Activated T-cell treated with anti-CD3 and anti-CD28 coated beads, Interleukin-2, amount 50 U/mL, for 1 hour (primary cell): Measurements from ENCODE around the gene COL4A2.
"Not testable (repeated sequence)": the region's sequence is repeated elsewhere in the genome, so short reads cannot be mapped to it uniquely, and the experiment has no call there.

ENCODE experiments used
- DNase-seq: peaks from one replicate; pipeline ENCODE4 v3.0.0-alpha.2; 2020

COL4A2 gene

DNA sequence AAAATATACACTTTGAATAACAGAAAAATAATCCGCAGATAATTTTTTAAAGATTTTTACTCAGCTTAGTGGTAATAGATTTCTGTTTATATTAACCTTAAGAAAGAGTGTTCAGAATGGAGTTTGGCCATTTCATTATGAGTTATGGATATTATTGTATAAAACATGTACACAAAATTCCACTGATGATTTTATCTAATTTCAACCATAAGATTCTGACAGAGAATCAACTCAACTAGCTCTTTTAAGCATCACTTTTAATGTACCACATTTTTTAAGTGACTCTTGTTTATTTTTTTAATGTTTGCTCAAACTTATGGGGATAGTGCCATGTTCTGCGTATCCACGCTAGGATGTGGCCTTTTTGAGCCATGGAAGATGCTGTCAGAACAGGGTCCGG is 75.7 kb downstream of the COL4A2 start:
- DNase-seq, result no peak

DNA sequence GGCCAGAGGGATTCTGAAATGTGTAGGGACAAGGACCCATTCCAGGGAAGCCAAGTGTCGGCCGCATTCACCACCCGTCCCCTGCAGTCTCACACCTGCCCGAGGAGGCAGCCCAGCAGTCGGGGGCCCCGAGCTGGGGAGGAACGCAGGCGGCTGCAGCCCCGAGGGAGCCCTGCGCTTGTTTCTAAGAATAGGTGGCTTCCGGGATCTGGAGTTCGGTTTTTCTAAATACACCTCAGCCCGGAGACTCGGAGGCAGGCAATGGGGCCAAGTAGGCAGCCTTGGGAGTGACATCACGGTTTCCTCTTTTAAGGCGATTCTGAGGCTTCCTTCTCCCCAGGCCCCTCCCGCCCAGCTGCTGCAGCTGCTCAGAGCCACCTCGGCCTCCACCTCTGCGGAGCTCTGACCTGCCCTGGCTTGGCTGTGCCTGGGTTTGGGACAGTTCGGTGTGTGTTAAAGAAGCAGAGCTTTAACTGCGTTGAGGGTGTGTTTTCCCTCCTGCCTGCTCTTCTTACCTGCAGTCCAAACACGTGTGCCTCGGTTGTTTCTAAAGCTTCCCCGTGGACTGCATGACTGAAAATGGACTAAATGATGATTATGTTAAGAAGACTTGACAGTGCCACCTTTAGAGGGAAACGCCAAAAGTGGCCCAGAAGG is 80.5 kb downstream of the COL4A2 start:
- DNase-seq, result no peak

DNA sequence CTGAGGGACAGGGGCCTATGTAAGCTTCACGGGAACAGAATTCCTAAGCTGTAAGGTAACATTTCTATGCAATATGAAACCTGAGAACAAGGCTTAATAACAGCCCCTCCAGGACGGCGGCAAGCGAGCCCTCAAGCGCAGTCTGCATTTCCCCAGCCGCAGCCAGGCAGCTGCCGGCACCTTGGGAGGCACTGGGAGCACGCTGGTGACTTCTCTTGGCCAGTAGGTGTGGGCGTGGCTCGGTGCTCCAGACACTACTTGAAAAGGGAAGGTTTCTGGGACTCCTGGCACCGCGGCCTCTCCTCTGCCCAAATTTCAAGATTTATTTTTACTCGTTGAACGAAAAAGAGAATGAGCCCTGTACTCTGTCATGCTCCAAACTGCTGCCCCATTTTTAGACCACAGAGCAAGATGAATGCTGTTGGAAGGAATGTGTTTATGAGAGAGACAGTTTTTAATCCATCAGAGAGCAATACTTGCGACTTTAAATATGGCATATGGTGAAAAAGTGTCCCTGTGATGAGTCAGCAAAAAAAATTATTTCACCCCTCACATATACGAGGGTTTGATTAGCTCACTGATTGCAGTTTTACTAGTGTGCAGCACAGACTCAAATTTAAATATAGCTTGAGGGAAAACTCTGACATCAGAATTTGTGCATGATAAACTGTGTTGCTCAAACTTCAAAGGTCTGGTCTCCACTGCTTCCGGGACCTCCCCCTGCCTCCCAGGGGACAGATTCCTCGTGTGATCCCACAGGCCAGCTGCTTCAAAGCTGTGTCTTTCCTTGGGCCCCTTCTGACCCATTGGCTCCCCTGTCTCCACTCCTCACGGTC is 81.2 kb downstream of the COL4A2 start:
- DNase-seq, result no peak

DNA sequence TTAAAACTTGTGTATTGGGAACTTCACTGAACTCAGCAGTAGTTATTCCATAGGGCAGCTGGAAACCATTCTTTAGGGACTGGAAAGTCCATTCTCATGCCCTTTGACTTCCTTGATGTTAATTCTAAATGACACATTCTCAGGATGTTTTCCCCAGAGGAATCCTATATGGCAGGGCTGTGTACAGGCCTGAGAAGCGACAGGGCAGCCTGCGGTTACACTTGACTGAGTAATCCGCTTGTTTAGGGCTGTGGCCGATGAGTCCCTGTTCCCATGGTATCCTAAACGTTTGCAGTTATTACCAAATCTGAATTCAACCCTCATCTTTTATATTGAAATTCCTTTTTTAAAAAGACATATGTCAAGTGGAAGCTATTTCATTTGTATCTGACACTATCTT is 83.5 kb downstream of the COL4A2 start:
- no peak for DNase-seq

DNA sequence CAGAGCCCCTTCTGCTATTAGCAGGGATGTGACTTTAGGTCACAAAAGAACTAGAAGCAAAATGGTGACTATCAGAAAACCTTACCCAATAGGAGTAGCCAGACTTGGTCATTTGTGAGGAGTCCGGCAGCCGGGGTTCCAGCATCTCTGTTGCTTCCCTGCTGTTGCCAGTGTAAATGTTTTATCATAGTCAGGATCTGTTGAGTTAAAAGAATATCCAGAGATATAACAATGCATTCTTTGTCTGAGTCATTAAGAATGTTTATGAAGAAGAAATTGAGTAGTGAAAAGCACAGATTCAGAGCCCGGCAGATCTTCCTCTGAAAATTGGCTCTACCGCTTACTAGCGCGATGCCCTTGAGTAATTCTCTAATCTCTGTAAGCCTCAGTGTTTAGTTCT is 84.2 kb downstream of the COL4A2 start:
- no peak for DNase-seq

DNA sequence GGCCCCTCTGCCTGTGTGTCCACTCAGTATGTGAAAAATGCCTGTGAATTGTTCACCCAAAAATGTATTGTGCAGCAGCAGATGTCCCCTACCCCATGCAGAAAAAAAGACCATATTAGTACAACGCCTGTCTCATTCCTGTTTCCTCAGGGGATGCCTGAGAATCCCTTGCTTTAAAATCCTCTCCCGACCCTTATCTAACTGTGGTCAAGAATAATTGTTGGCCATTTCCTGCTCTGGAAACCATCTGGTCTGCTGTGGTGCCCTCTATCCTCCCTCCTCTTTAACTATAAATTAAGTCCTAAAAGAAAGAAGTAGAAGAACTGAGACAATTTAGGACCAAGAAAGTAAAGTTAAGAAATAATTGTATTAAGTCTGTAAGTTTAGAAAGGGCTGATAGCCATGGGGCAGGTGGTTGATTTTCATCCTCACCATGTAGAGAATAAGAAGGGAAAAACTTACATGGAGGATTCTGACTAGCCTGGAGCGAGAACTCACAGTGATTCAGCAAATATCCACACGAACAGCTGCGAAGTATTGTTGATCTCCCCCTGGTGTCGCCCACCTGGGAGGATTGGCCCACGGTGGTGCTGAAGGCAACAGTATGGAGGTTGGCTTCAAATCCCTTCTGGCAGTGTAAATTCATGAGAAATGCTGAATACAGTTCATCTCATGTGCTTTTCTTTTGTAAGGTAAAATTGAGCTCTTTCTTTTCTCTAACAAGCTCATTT is 85.6 kb downstream of the COL4A2 start:
- DNase-seq, result no peak

DNA sequence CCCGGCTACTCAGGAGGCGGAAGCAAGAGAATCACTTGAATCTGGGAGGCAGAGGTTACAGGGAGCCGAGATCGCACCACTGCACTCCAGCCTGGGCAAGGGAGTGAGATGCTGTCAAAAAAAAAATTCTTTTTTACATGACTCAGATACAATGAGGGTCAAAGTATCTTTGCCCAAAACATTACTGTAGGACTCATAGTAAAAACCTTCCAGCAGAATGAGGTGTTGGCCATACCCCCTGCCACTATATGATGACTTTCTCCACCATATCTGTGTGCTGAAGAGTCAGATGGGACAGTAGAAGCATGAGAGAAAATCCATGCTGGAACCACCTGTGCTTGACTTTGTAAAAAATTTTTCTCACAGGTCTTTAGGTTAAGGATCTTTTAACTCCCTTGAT is 86.7 kb downstream of the COL4A2 start:
- DNase-seq, result no peak

DNA sequence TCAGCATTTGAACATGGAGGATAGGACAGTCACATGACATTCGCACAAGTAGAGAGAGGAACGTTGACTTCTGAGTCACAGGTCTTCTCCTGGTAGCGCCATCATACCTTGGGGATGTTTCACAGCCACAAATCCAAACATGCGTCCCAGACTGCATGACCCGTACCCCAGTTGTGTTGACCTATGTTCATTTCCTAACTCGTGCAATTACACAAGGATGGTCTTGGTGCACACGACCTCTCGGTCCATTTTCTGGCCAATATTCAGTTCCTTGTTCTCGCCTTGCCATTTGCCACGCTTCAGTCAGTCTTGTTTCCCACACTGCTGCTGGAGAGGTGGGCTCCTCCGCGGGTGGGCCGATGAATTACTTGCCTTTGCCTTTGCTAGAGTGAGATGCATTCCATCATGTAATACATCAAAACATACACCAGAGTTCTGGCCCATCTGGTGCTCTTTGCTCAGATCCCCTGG is 87.3 kb downstream of the COL4A2 start:
- no peak for DNase-seq

DNA sequence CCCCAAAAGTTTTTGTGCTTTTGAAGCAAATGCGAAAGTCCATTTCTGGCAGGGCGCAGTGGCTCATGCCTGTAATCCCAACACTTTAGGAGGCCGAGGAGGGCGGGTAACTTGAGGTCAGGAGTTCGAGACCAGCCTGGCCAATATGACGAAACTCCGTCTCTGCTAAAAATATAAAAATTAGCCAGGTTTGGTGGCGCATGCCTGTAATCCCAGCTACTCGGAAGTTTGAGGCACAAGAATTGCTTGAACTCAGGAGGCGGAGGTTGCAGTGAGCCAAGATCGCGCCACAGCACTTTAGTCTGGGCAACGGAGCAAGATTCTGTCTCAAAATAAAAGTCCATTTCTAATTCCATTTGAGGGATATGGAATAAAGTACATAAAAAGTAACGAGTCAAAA is 88.5 kb downstream of the COL4A2 start:
- not testable (repeated sequence) for DNase-seq

DNA sequence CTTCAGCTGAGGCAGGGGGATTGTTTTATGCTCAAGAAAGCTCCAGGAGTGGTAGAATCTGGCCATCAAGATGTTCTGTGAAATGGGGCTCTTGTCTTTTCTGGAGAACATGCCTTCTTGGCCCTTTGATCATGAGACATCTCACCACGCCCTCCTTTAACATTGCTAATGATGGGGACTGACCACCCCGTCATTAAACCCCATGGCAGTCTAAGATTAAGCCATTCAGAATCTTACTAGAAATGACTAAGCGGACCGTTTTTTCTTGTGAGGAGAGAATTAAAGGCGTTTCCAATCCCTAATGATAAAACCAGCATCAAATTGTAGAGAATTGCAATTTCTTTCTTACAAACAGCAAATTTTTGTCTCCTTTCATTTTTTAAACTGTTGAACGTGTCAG is 89.4 kb downstream of the COL4A2 start:
- no peak for DNase-seq

DNA sequence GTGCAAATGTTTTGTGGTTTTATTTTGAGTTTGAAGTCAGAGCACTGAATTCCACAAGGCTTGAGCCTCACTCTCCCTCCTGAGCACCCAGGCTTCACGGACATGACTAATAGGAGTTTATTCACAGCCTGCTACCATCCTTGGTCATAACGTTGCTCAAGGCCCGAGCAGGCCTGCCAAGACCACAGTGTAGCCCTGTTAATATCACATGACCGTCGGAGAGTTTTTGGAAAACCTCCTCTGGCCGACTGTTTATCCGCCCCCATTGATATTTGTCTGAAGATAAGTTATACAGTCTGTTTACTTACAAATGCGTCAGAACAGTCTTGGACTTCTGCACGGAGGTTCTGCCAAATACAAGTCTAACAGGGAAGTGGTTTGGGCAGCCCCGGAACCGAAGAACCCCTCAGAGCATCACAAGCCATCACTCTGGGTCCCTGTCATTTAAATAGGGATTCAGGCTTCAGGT is 89.9 kb downstream of the COL4A2 start:
- no peak for DNase-seq

DNA sequence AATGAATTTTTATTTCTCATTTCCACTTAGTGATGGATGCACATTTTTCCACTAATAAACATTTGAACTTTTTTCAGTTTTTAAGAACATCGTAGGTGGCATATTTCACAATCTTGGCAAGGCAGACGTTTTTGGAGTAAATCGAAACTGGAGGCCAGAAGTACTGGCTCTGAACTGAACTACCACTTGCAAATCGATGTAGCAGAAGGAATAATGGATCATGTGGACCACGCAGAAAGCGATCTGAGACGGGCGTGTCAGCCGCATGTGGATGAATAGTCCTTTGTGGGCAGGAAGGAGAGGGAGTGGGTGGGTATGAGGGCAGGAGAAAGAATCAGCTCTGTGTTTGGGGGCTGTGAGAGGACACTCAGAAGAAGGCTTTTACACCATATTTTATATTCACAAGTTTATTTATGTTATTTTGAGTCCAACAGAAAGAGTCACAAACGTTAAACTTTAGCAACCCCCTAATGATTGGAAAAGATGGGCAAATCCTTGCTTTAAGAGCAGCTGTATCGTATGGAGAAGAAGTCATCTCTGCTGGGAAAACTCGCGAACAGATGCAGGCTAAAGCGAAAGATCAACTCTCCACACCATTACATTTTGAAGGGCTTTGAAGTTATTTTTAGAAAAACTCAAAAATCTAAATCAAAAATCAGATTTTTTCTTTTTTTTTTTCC is 90.5 kb downstream of the COL4A2 start:
- no peak for DNase-seq

DNA sequence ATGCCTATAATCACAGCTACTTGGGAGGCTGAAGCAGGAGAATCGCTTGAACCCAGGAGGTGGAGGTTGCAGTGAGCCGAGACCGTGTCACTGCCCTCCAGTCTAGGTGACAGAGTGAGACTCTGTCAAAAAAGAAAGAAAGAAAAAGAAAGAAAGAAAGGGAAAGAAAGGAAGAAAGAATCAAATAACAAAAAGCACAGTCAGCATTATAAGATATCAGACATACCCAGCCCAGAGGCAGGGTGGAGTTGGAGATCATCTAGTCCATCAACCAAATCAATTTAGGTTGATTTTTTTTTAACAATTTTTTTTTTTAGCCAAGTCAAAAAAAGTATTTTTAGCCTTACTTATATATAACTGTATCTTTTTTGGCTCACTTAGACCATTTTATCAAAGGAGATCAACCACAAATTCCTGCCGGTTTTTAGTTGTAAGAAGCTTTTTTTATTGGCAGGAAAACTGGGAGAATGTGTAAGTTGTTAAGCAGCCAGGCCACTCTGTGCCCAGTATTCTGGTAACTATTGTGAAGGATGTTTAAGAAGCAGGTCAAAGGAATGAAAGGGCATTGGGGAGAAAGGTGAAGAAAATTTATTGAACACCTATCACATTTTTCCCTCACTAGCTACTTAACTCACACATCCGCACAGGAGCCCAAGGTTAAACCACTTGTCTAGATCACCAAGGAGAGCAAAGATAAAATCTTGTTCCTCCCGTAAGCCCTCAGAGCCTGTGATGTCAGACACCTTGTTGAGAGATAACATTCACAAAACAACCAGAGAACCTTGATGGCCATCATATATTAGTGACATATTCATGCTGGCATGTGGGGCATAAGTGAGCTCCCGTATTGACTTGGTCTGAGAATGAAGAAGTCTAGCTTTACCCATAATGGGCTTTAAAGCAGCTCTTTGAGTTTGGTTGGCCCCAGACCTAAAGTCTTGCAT is 91.8 kb downstream of the COL4A2 start:
- DNase-seq, result no peak

DNA sequence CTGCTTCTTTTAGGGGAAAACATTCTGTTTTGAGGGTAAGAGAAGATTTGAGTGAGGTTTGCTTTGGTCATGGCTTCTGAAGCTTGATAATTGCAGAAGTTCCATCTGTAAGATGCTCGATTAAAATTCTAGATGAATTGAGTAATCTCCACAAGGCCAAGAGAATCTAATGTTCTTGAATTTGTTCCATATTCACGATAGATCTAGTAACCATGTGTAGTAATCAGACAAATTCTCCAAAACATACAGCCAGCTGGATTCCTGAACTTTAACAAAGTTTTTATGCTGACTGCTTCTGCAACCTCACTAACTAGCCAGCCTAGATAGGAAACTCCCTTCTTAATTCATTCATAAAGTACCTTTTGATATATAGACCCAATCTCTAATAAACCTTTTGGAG is 92.7 kb downstream of the COL4A2 start:
- DNase-seq, result no peak

DNA sequence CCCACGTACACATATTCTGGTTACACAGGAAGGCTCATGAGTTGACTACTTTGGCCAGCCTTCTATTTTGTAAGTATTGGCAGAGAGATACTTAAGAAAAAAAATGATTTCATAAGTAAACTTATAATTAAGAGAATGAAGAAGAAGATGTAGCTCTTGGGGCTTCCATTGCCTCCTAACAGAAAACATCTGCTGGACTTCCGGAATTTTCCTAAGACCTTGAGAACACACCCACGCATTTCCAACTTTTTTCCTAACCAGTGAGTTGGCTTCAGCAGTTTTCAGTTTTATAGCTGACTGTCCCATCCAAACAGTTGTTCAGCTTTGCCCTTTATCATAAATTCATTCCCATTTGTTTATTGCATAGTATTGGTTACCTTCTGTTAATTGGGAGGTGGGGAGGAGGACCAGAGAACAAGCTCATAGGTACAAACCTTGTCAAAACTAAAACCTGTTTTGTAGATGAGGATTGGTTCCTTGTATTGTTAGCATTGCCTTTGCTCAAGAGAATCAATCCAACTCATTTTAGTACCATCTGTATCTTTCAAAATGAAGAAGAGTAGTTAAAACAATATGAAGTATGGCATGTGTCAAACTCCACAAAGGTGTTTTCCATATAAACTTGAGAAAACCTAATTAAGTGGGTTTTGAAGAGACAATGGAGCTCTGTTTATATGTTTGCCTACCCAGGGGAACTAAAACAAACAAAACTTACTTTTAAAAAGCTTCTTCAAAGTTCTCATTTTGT is 93.9 kb downstream of the COL4A2 start:
- no peak for DNase-seq

DNA sequence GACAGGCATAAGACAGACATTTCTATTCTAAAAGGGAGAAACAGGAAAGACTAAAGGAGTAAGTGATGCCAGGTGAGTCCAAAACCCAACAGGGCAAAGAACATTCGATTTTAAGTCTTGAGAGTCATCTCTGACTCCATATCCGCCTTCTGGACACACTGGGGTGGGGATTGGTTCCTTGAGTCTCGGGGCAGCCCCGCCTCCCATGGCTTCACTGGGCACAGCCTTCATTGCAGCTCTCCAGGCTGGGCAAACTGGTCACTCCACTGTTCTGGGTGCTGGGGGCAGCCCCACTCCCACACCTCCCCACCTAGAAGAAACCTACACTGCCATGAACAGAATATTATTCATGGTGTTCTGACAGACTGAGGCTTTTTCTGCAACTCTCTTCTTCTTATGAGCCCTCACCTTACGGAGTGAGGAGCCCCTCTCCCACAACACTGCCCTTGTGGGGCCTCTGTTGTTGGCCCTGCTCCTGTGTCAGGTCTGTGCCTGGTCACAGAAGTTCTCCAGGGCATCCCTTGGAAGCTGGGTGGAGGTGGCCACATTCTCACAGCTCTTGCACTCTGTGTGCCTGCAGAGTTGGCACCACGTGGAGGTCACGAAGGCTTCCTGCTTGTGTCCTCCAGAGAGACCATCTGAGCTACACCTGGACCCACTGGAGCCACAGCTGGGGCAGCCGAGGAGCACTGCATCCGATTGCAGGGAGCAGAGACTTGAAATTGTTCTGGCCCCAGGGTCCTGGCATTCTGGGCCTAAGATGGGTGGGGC is 95.4 kb downstream of the COL4A2 start:
- no peak for DNase-seq

DNA sequence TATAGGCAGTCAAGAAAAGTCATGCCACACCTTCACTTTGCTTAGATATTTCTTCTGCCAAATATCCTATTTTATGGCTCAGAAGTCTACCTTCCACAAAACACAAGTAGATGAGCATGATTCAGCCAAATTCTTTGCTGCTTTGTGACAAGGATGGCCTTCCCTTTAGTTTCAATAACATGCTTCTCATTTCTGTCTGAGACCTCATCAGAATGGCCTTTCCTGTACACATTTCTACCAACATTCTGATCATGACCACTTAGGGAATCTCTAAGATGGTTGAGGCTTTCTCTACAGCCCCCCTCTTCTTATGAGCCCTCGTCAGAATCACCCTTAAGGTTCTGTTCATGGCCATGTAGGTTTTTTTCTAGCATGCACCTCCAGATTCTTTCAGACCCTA is 96.2 kb downstream of the COL4A2 start:
- DNase-seq, result no peak

DNA sequence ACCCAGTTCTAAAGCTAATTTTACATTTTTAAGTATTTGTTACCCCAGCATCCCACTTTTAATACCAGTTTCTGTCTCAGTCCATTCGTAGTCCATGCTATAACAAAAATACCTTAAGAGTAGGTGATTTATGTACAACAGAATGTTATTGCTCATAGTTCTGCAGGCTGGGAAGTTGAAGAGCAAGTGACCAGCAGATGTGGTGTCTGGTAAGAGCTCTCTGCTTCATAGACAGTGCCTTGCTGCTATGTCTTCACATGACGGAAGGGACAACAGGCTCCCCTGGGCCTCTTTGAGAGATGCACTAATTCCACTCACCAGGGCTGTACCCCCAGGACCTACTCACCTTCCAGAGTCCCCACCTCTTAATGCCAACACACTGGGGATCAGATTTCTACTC is 96.6 kb downstream of the COL4A2 start:
- DNase-seq, result no peak

DNA sequence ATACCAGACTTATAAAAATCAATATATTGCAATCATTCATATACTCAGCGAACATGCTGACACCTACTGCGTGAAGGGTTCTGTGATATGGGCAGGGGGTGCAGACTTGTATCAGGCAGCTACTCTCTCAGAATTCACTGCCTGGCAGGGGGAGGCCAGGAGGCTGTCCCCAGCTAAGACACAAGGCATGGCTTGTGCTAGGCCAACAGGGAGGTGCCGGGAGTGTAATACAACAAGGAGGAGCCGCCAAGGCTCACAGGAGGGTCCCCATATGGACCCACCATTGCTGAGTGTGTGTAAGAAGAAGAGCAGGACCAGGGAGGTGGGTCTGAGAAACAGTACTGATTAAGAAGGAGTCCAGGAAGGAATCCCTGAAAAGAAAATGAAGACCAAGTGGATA is 97.2 kb downstream of the COL4A2 start:
- DNase-seq, result no peak
